Measurements from ENCODE around the gene POU6F2. TPM values are rescaled to one million over a fixed set of nuclear protein-coding genes. Genes with fewer than 3 reads are reported as not detected.

POU6F2 gene
- total RNA-seq, 1 experiment from 2014 or later: 0.27 TPM

DNA sequence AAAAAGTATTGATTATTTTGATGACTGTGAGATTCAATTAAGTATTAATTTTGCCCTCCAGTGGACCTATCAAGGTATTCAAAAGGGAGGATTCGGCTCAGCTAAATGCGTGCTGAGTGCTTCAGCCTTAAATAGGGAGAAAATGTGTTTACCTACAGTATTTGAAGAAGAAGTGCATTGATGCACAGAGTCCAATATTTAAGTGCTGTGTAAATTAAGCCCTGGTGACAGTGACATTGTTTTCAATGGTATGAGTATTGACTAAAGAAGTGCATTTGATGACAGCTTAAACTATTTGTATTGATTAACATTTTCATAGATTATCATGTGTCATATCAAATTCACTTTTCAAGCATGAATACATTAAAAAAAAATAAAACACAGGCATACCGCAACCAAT lies 106.6 kb downstream of the POU6F2 start:
- DNase-seq (ENCODE audit: low read depth, low spot score) (no peak), ATAC-seq (no peak)
- intact Hi-C loops (cut with micrococcal nuclease): no loop called here
- Histone ChIP-seq H3K9me2 (ENCODE audit: insufficient read depth) (no peaks in the 10 kb centered on the region), H3K79me2 (ENCODE audit: insufficient read depth, low read length) (no peaks in the 10 kb centered on the region), H2AFZ (ENCODE audit: low read depth, low read length, poor library complexity, severe bottlenecking) (no peak overlapping the region), H3K4me3 (replicated peaks in 1 of 2; ENCODE audit: low read depth in 1 of 2, low read length in 2 of 2) (no peak overlapping the region), H3K4me1 (ENCODE audit: control insufficient read depth in 1 of 2, insufficient read depth in 2 of 2, low read length in 2 of 2) (no peaks in the 10 kb centered on the region), H3K9ac (ENCODE audit: low read length) (no peak overlapping the region), H3K36me3 (ENCODE audit: control insufficient read depth in 1 of 2, insufficient read depth in 2 of 2, low read length in 2 of 2) (no peaks in the 10 kb centered on the region), H4K20me1 (ENCODE audit: insufficient read depth) (no peaks in the 10 kb centered on the region; the same call in 1 of the 2 replicates), H3K4me2 (ENCODE audit: low read length) (no peak overlapping the region), H3K27me3 (ENCODE audit: insufficient read depth, low read length) (peaks cover 61% of the 10 kb centered on the region), H3K9me3 (ENCODE audit: control insufficient read depth in 1 of 2, insufficient read depth in 1 of 2, low read depth in 1 of 2, low read length in 2 of 2) (no peaks in the 10 kb centered on the region), H3K27ac (ENCODE audit: low read depth, low read length) (no peak overlapping the region)
- RAD21 ChIA-PET (ENCODE audit: low non-redundant PET in 1 of 2, low total read pairs in 2 of 2, uncharacterized antibody in 2 of 2, unreplicated experiment in 2 of 2): no interaction called here
- TF ChIP-seq ZNF274 (IDR thresholded peaks at IDR 0.05; ENCODE audit: low read depth, low read length) (no peak), POLR2A (IDR thresholded peaks at IDR 0.05; ENCODE audit: borderline replicate concordance, extremely low read depth, insufficient read depth, insufficient read length) (no peak), POLR2AphosphoS5 (IDR thresholded peaks at IDR 0.05; ENCODE audit: low read depth, low read length) (no peak)
- TF ChIP-seq, protein P1, sequence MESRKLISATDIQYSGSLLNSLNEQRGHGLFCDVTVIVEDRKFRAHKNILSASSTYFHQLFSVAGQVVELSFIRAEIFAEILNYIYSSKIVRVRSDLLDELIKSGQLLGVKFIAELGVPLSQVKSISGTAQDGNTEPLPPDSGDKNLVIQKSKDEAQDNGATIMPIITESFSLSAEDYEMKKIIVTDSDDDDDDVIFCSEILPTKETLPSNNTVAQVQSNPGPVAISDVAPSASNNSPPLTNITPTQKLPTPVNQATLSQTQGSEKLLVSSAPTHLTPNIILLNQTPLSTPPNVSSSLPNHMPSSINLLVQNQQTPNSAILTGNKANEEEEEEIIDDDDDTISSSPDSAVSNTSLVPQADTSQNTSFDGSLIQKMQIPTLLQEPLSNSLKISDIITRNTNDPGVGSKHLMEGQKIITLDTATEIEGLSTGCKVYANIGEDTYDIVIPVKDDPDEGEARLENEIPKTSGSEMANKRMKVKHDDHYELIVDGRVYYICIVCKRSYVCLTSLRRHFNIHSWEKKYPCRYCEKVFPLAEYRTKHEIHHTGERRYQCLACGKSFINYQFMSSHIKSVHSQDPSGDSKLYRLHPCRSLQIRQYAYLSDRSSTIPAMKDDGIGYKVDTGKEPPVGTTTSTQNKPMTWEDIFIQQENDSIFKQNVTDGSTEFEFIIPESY (IDR thresholded peaks at IDR 0.05; ENCODE audit: extremely low read depth, insufficient replicate concordance, low read length): no peak
- BruUV-seq (replicated peaks): no TSS peak
- CTCF ChIA-PET: no interaction called here
- POLR2A ChIA-PET: no interaction called here

DNA sequence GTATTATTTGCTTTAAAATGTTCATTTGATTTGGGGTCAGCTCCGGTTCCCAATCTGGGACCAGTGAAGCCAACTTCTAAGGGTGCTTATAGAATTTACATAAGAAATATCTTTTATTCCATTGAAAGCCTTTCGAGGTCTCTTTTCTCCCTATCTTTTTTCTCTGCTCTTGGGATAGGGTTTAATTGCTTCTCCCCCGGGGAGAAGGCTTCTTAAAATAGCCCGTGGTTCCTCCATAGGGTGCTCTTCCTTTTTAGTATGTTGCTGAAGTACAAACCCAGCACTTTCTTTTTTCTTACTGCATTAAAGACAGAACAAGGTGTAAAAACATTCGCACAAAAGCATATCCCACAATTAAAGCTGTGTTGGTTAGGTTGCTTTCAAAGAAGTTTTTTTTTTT lies 107.5 kb downstream of the POU6F2 start:
- H2AFZ ChIP-seq (ENCODE audit: low read depth, low read length, poor library complexity, severe bottlenecking): no peak overlapping the region
- no peak overlapping the region for H3K4me2 ChIP-seq (ENCODE audit: low read length)
- no peak overlapping the region for H3K9ac ChIP-seq (ENCODE audit: low read length)
- no peaks in the 10 kb centered on the region for H3K36me3 ChIP-seq (ENCODE audit: control insufficient read depth in 1 of 2, insufficient read depth in 2 of 2, low read length in 2 of 2)
- H3K79me2 ChIP-seq (ENCODE audit: insufficient read depth, low read length): no peaks in the 10 kb centered on the region
- DNase-seq (ENCODE audit: low read depth, low spot score) (no peak), ATAC-seq (no peak)
- ChIA-PET RAD21 (ENCODE audit: low non-redundant PET in 1 of 2, low total read pairs in 2 of 2, uncharacterized antibody in 2 of 2, unreplicated experiment in 2 of 2) (no interaction called here), POLR2A (no interaction called here), CTCF (interaction anchor here (1.1 kb wide), 1 partner anchor 10 kb away, joined by 3 read pairs; no protein-coding TSS in a partner anchor)
- intact Hi-C loops (cut with micrococcal nuclease): no loop called here
- H4K20me1 ChIP-seq (ENCODE audit: insufficient read depth): no peaks in the 10 kb centered on the region
- TF ChIP-seq ZFX (IDR thresholded peaks at IDR 0.05) (no peak), EZH2 (IDR thresholded peaks at IDR 0.05) (no peak), ZNF274 (IDR thresholded peaks at IDR 0.05; ENCODE audit: low read depth, low read length) (no peak), ELF1 (IDR thresholded peaks at IDR 0.05; ENCODE audit: borderline replicate concordance, low read depth) (no peak), CBX3 (IDR thresholded peaks at IDR 0.05; ENCODE audit: low read depth) (no peak), EGR1 (IDR thresholded peaks at IDR 0.05; ENCODE audit: low read depth) (no peak), TCF7L2 (IDR thresholded peaks at IDR 0.05; ENCODE audit: borderline replicate concordance, extremely low read depth, insufficient read depth, insufficient read length) (no peak), YY1 (IDR thresholded peaks at IDR 0.05; ENCODE audit: extremely low read depth, insufficient replicate concordance, low read depth, low read length) (no peak), POLR2A (IDR thresholded peaks at IDR 0.05; ENCODE audit: borderline replicate concordance, extremely low read depth, insufficient read depth, insufficient read length) (no peak), SIN3A (IDR thresholded peaks at IDR 0.05; ENCODE audit: low read depth) (no peak)
- TF ChIP-seq, protein P2, sequence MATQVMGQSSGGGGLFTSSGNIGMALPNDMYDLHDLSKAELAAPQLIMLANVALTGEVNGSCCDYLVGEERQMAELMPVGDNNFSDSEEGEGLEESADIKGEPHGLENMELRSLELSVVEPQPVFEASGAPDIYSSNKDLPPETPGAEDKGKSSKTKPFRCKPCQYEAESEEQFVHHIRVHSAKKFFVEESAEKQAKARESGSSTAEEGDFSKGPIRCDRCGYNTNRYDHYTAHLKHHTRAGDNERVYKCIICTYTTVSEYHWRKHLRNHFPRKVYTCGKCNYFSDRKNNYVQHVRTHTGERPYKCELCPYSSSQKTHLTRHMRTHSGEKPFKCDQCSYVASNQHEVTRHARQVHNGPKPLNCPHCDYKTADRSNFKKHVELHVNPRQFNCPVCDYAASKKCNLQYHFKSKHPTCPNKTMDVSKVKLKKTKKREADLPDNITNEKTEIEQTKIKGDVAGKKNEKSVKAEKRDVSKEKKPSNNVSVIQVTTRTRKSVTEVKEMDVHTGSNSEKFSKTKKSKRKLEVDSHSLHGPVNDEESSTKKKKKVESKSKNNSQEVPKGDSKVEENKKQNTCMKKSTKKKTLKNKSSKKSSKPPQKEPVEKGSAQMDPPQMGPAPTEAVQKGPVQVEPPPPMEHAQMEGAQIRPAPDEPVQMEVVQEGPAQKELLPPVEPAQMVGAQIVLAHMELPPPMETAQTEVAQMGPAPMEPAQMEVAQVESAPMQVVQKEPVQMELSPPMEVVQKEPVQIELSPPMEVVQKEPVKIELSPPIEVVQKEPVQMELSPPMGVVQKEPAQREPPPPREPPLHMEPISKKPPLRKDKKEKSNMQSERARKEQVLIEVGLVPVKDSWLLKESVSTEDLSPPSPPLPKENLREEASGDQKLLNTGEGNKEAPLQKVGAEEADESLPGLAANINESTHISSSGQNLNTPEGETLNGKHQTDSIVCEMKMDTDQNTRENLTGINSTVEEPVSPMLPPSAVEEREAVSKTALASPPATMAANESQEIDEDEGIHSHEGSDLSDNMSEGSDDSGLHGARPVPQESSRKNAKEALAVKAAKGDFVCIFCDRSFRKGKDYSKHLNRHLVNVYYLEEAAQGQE (IDR thresholded peaks at IDR 0.05; ENCODE audit: low read depth): no peak
- TF ChIP-seq, protein P3, sequence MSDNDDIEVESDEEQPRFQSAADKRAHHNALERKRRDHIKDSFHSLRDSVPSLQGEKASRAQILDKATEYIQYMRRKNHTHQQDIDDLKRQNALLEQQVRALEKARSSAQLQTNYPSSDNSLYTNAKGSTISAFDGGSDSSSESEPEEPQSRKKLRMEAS (IDR thresholded peaks at IDR 0.05): no peak
- no peaks in the 10 kb centered on the region for H3K4me1 ChIP-seq (ENCODE audit: control insufficient read depth in 1 of 2, insufficient read depth in 2 of 2, low read length in 2 of 2)
- H3K9me2 ChIP-seq (ENCODE audit: insufficient read depth): no peaks in the 10 kb centered on the region
- H3K9me3 ChIP-seq (ENCODE audit: control insufficient read depth in 1 of 2, insufficient read depth in 1 of 2, low read depth in 1 of 2, low read length in 2 of 2): no peaks in the 10 kb centered on the region
- H3K27ac ChIP-seq (ENCODE audit: low read depth, low read length): no peak overlapping the region
- peaks cover 68% of the 10 kb centered on the region for H3K27me3 ChIP-seq (ENCODE audit: insufficient read depth, low read length)
- BruUV-seq (replicated peaks): no TSS peak
- H3K4me3 ChIP-seq (replicated peaks in 1 of 2; ENCODE audit: low read depth in 1 of 2, low read length in 2 of 2): no peak overlapping the region
